Hepatocyte (in vitro differentiated cells): ENCODE data around the gene PITHD1. TPM values are rescaled to one million over a fixed set of nuclear protein-coding genes. Genes with fewer than 3 reads are reported as not detected.
"Not testable (repeated sequence)": the region's sequence is repeated elsewhere in the genome, so short reads cannot be mapped to it uniquely, and the experiment has no call there.

Source experiments
- DNase-seq: peaks from one replicate; pipeline ENCODE4 v3.0.0-alpha.2; 2016; ENCODE audit warnings: low spot score
- H2AFZ ChIP-seq: fragments of 200-600 bp; sonication (generic); 2 replicates; pipeline ENCODE4 v1.6.0; 2016; ENCODE audit warnings: antibody characterized with exemption, mild to moderate bottlenecking
- H3K27ac ChIP-seq: fragments of 200-600 bp; sonication (generic); 2 replicates; pipeline ENCODE4 v1.5.1; 2016; ENCODE audit warnings: mild to moderate bottlenecking
- H3K27me3 ChIP-seq: fragments of 200-600 bp; sonication (generic); 2 replicates; pipeline ENCODE4 v1.6.1; 2016
- H3K36me3 ChIP-seq: fragments of 200-600 bp; sonication (generic); replicated peaks from 2 replicates; pipeline ENCODE4 v1.5.1; 2016; ENCODE audit warnings: low read depth; ENCODE audit not compliant: insufficient read depth
- H3K4me1 ChIP-seq: fragments of 200-600 bp; sonication (generic); 2 replicates; pipeline ENCODE4 v1.5.1; 2016; ENCODE audit warnings: mild to moderate bottlenecking, moderate library complexity; ENCODE audit not compliant: insufficient read depth
- H3K4me2 ChIP-seq: fragments of 200-600 bp; sonication (generic); 2 replicates; pipeline ENCODE4 v1.6.0; 2016
- H3K4me3 ChIP-seq: fragments of 200-600 bp; sonication (generic); 2 replicates; pipeline ENCODE4 v1.5.1; 2016; ENCODE audit warnings: mild to moderate bottlenecking
- H3K79me2 ChIP-seq: fragments of 200-600 bp; sonication (generic); 2 replicates; pipeline ENCODE4 v1.6.0; 2017; ENCODE audit warnings: mild to moderate bottlenecking
- H3K9me2 ChIP-seq: fragments of 200-600 bp; sonication (generic); replicated peaks from 2 replicates; pipeline ENCODE4 v1.6.0; 2017; ENCODE audit warnings: mild to moderate bottlenecking; ENCODE audit not compliant: insufficient read depth
- H3K9me3 ChIP-seq: fragments of 200-600 bp; sonication (generic); 2 replicates; pipeline ENCODE4 v1.5.1; 2016; ENCODE audit warnings: low read depth, mild to moderate bottlenecking
- H4K20me1 ChIP-seq: fragments of 200-600 bp; sonication (generic); 2 replicates; pipeline ENCODE4 v1.6.0; 2016; ENCODE audit warnings: mild to moderate bottlenecking; ENCODE audit not compliant: insufficient read depth, poor library complexity, severe bottlenecking
- CTCF ChIP-seq: fragments of 200-600 bp; sonication (generic); IDR thresholded peaks from 2 replicates; pipeline ENCODE4 v1.5.1; 2016; ENCODE audit warnings: antibody characterized with exemption, mild to moderate bottlenecking; ENCODE audit not compliant: poor library complexity
- EZH2 ChIP-seq: fragments of 200-600 bp; sonication (generic); IDR thresholded peaks from 2 replicates; pipeline ENCODE4 v1.6.1; 2016; ENCODE audit warnings: antibody characterized with exemption, mild to moderate bottlenecking, borderline replicate concordance
- EZH2phosphoT487 ChIP-seq: fragments of 200-600 bp; sonication (generic); IDR thresholded peaks from one replicate; pipeline ENCODE4 v1.6.1; 2018; ENCODE audit warnings: antibody characterized with exemption, mild to moderate bottlenecking, low read depth, moderate library complexity; ENCODE audit not compliant: unreplicated experiment, severe bottlenecking
- WGBS: methylation state at CpG from one replicate; pipeline ENCODE4 v1.1.6; 2016; ENCODE audit warnings: low lambda C conversion rate; ENCODE audit errors: missing lambda C conversion rate; 5-methylcytosine and 5-hydroxymethylcytosine counted together
- polyA plus RNA-seq: library from polyadenylated mRNA; unstranded; fragments of >200 nt; fragmentation: Nextera tagmentation; extraction: Ambion mirVana; gene quantifications from 2 replicates; pipeline ENCODE4 v1.2.1, GENCODE V29; 2016
- total RNA-seq: library from RNA; depleted of rRNA; stranded (reverse); fragments of >200 nt; gene quantifications from 2 replicates; pipeline ENCODE4 v1.2.3, GENCODE V29; 2014

Gene PITHD1
- total and polyA plus RNA-seq, 2 experiments from 2014 or later, result 29.3 to 49.4 TPM

DNA sequence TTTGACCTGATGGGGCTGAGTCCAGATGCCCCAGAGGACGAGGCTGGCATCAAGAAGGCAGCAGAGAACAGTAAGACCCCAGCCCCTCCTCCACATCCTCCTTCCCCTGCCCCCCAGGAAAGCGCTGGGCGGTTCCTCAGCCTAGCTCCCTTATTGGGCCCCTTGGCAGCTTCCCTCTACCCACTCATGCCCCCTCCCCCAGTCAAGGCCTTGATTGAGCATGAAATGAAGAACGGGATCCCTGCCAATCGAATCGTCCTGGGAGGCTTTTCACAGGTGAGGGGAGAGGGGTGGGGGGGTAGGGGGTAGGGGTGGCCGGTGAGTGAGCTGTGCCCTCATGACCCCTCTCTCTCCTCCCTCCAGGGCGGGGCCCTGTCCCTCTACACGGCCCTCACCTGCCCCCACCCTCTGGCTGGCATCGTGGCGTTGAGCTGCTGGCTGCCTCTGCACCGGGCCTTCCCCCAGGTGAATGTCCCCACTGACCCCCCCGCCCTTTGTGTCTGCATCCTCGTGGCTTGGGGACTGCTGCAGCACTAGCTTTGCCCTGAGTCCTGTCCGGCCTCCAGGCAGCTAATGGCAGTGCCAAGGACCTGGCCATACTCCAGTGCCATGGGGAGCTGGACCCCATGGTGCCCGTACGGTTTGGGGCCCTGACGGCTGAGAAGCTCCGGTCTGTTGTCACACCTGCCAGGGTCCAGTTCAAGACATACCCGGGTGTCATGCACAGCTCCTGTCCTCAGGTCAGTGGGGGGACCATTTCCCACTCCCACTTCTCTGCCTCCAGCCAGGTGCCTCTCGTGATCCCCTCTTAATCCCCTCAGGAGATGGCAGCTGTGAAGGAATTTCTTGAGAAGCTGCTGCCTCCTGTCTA is 15.9 kb downstream of the PITHD1 start:
- Histone ChIP-seq H3K27me3 (no peaks in the 10 kb centered on the region), H3K4me2 (no peak overlapping the region), H3K9me2 (no peaks in the 10 kb centered on the region), H2AFZ (no peak overlapping the region), H3K4me3 (no peak overlapping the region), H3K36me3 (no peaks in the 10 kb centered on the region), H3K4me1 (peaks cover 17% of the 10 kb centered on the region), H4K20me1 (no peaks in the 10 kb centered on the region), H3K27ac (no peak overlapping the region), H3K9me3 (no peaks in the 10 kb centered on the region), H3K79me2 (peaks cover 31% of the 10 kb centered on the region)
- no peak for TF ChIP-seq CTCF
- no peak for TF ChIP-seq EZH2phosphoT487
- no peak for TF ChIP-seq EZH2
- 90% methylated on average over 13 of the region's 21 CpGs for WGBS
- no peak for DNase-seq

DNA sequence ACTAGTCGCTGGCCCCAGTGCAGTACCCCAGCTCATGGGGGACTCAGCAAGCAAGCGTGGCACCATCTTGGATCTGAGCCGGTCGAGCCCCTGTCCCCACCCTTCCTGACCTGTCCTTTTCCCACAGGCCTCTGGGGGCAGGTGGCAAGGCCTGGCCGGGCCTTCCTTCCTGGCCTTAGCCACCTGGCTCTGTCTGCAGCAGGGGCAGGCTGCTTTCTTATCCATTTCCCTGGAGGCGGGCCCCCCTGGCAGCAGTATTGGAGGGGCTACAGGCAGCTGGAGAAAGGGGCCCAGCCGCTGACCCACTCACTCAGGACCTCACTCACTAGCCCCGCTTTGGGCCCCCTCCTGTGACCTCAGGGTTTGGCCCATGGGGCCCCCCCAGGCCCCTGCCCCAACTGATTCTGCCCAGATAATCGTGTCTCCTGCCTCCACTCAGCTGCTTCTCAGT is 16.5 kb downstream of the PITHD1 start:
- H4K20me1 ChIP-seq, H3K27ac ChIP-seq, H3K4me2 ChIP-seq, H3K27me3 ChIP-seq, H3K36me3 ChIP-seq, H3K4me3 ChIP-seq, DNase-seq, H3K9me2 ChIP-seq, H3K9me3 ChIP-seq, H2AFZ ChIP-seq: not testable (repeated sequence)
- Histone ChIP-seq H3K4me1 (peaks cover 19% of the 10 kb centered on the region), H3K79me2 (peaks cover 33% of the 10 kb centered on the region)
- 95% methylated on average over 7 of the region's 9 CpGs for WGBS

GRCh38 chr1:23795676-23796465 is 17.7 kb downstream of the PITHD1 start:
- H3K9me3 ChIP-seq, result no peaks in the 10 kb centered on the region
- no peaks in the 10 kb centered on the region for H3K27me3 ChIP-seq
- H4K20me1 ChIP-seq, result no peaks in the 10 kb centered on the region
- no peaks in the 10 kb centered on the region for H3K9me2 ChIP-seq
- WGBS, result 93% methylated on average over 11 of the region's 16 CpGs
- TF ChIP-seq CTCF (no peak), EZH2phosphoT487 (no peak), EZH2 (no peak)
- H3K36me3 ChIP-seq, result no peaks in the 10 kb centered on the region
- H3K4me1 ChIP-seq, result peaks cover 14% of the 10 kb centered on the region
- DNase-seq, result no peak
- H3K27ac ChIP-seq, result no peak overlapping the region
- H3K79me2 ChIP-seq, result peaks cover 33% of the 10 kb centered on the region
- H3K4me3 ChIP-seq, result no peak overlapping the region
- no peak overlapping the region for H3K4me2 ChIP-seq
- H2AFZ ChIP-seq, result no peak overlapping the region
